GM13976 (cell line): ENCODE data around the gene NFIA.

Source experiments
- DNase-seq: peaks from one replicate; pipeline ENCODE4 v3.0.0; 2012; ENCODE audit warnings: low spot score
- CTCF ChIP-seq: IDR thresholded peaks from 2 replicates; pipeline ENCODE4 v1.5.1; 2012; ENCODE audit warnings: borderline replicate concordance, mild to moderate bottlenecking; ENCODE audit not compliant: insufficient read depth; ENCODE audit errors: extremely low read depth, missing control alignments, control extremely low read depth
- in situ Hi-C: fragments of 300-500 bp; cut with MboI; formaldehyde crosslinking; loops from one replicate; pipeline ENCODE4 v1.12.0; 2022; ENCODE audit warnings: low sequenced_read_pairs, mixed read lengths, inconsistent platforms; ENCODE audit not compliant: unreplicated experiment

NFIA gene

GRCh38 chr1:61453111-61453961 is 371.0 kb downstream of the NFIA start:
- in situ Hi-C loops = no loop called here
- peak; percentile 65 for TF ChIP-seq CTCF
- DNase-seq = peak; percentile 51

GRCh38 chr1:61455400-61455799 is 373.0 kb downstream of the NFIA start:
- in situ Hi-C loops = no loop called here
- no peak for DNase-seq

GRCh38 chr1:61457526-61458040 is 375.2 kb downstream of the NFIA start:
- no peak for DNase-seq
- in situ Hi-C loops = no loop called here
- TF ChIP-seq CTCF = no peak

More at GRCh38 chr1:61455400-61455799, 373.0 kb downstream of the NFIA start:
- TF ChIP-seq CTCF = no peak

GRCh38 chr1:61459345-61459744 is 377.0 kb downstream of the NFIA start:
- no peak for DNase-seq
- in situ Hi-C loops = no loop called here

GRCh38 chr1:61460191-61460590 is 377.8 kb downstream of the NFIA start:
- in situ Hi-C loops = no loop called here
- DNase-seq = no peak
- TF ChIP-seq CTCF = no peak

More at GRCh38 chr1:61459345-61459744, 377.0 kb downstream of the NFIA start:
- no peak for TF ChIP-seq CTCF

- in situ Hi-C loops = no loop called here
- no peak for DNase-seq
- TF ChIP-seq CTCF = no peak
These were observed 379.3 kb downstream of the NFIA start for GRCh38 chr1:61461406-61462384.
